ENCODE data around the gene SAMHD1.
"Not testable (repeated sequence)": the region's sequence is repeated elsewhere in the genome, so short reads cannot be mapped to it uniquely, and the experiment has no call there.

The SAMHD1 gene

GRCh38 chr20:36847009-36847709 is 104.3 kb downstream of the SAMHD1 start:
- H3K4me1 ChIP-seq (ENCODE audit: insufficient read depth, low read length, severe bottlenecking): peaks cover 83% of the 10 kb centered on the region
- H3K4me3 ChIP-seq (ENCODE audit: low read depth, low read length, poor library complexity, severe bottlenecking): no peak overlapping the region

GRCh38 chr20:36845288-36845971 is 106.1 kb downstream of the SAMHD1 start:
- peak overlapping the region; percentile 64; the same call in 1 of the 2 replicates for H3K4me2 ChIP-seq (ENCODE audit: low read length)
- H3K9me3 ChIP-seq (ENCODE audit: low read length): no peaks in the 10 kb centered on the region
- H3K79me2 ChIP-seq (ENCODE audit: insufficient read depth, low read length): no peaks in the 10 kb centered on the region

More at GRCh38 chr20:36847009-36847709, 104.3 kb downstream of the SAMHD1 start:
- Histone ChIP-seq H3K9ac (ENCODE audit: low read length) (peak overlapping the region; percentile 57; the same call in 1 of the 2 replicates), H3K36me3 (ENCODE audit: insufficient read depth, low read length) (peaks cover 9% of the 10 kb centered on the region), H3K9me2 (ENCODE audit: low read depth, low read length) (no peaks in the 10 kb centered on the region), H3K4me2 (ENCODE audit: low read length) (peak overlapping the region; percentile 64; the same call in 1 of the 2 replicates), H4K20me1 (ENCODE audit: insufficient read depth, low read length) (no peaks in the 10 kb centered on the region), H3F3A (ENCODE audit: insufficient read depth, low read length) (peaks cover 3% of the 10 kb centered on the region; the same call in 1 of the 2 replicates), H3K79me2 (ENCODE audit: insufficient read depth, low read length) (no peaks in the 10 kb centered on the region), H3K9me3 (ENCODE audit: low read length) (peaks cover 4% of the 10 kb centered on the region; the same call in 1 of the 2 replicates), H3K27ac (ENCODE audit: low read depth, low read length, poor library complexity, severe bottlenecking) (peak overlapping the region; percentile 97), H2AFZ (ENCODE audit: low read length) (no peak overlapping the region), H3K27me3 (ENCODE audit: insufficient read depth, low read length) (no peaks in the 10 kb centered on the region)
- no peak for TF ChIP-seq EZH2 (IDR thresholded peaks at IDR 0.05; ENCODE audit: borderline replicate concordance, low read length)
- TF ChIP-seq CTCF (IDR thresholded peaks at IDR 0.05; ENCODE audit: low read length): no peak

GRCh38 chr20:36841030-36841429 is 110.5 kb downstream of the SAMHD1 start:
- H3K4me3 ChIP-seq (ENCODE audit: low read depth, low read length, poor library complexity, severe bottlenecking); H3F3A ChIP-seq (ENCODE audit: insufficient read depth, low read length); H4K20me1 ChIP-seq (ENCODE audit: insufficient read depth, low read length); H3K9ac ChIP-seq (ENCODE audit: low read length); H2AFZ ChIP-seq (ENCODE audit: low read length); H3K27me3 ChIP-seq (ENCODE audit: insufficient read depth, low read length); H3K79me2 ChIP-seq (ENCODE audit: insufficient read depth, low read length); H3K4me2 ChIP-seq (ENCODE audit: low read length); H3K36me3 ChIP-seq (ENCODE audit: insufficient read depth, low read length); H3K9me3 ChIP-seq (ENCODE audit: low read length); H3K9me2 ChIP-seq (ENCODE audit: low read depth, low read length): not testable (repeated sequence)
- Histone ChIP-seq H3K27ac (ENCODE audit: low read depth, low read length, poor library complexity, severe bottlenecking) (peak overlapping the region; percentile 97), H3K4me1 (ENCODE audit: insufficient read depth, low read length, severe bottlenecking) (peaks cover 68% of the 10 kb centered on the region)

More at GRCh38 chr20:36845288-36845971, 106.1 kb downstream of the SAMHD1 start:
- Histone ChIP-seq H3K27me3 (ENCODE audit: insufficient read depth, low read length) (no peaks in the 10 kb centered on the region), H2AFZ (ENCODE audit: low read length) (no peak overlapping the region), H3K9ac (ENCODE audit: low read length) (peak overlapping the region; percentile 50), H3K36me3 (ENCODE audit: insufficient read depth, low read length) (peaks cover 5% of the 10 kb centered on the region), H3F3A (ENCODE audit: insufficient read depth, low read length) (peaks cover 3% of the 10 kb centered on the region; the same call in 1 of the 2 replicates), H3K27ac (ENCODE audit: low read depth, low read length, poor library complexity, severe bottlenecking) (peak overlapping the region; percentile 97), H4K20me1 (ENCODE audit: insufficient read depth, low read length) (no peaks in the 10 kb centered on the region), H3K4me3 (ENCODE audit: low read depth, low read length, poor library complexity, severe bottlenecking) (no peak overlapping the region), H3K4me1 (ENCODE audit: insufficient read depth, low read length, severe bottlenecking) (peaks cover 89% of the 10 kb centered on the region), H3K9me2 (ENCODE audit: low read depth, low read length) (no peaks in the 10 kb centered on the region)
- TF ChIP-seq CTCF (IDR thresholded peaks at IDR 0.05; ENCODE audit: low read length) (no peak), EZH2 (IDR thresholded peaks at IDR 0.05; ENCODE audit: borderline replicate concordance, low read length) (no peak)
